ENCODE measurements around the gene COQ4. TPM values are rescaled to one million over a fixed set of nuclear protein-coding genes. Genes with fewer than 3 reads are reported as not detected.

COQ4 gene
- polyA plus RNA-seq, 1 of the 3 experiments (the other 2 are of a cell fraction) = 57.2 TPM

GRCh38 chr9:128344931-128345605, 22.4 kb downstream of the COQ4 start (continued):
- TF ChIP-seq ZBTB33 (IDR thresholded peaks at IDR 0.05; ENCODE audit: borderline replicate concordance, low read depth) (no peak), JUND (IDR thresholded peaks at IDR 0.05) (no peak), RAD21 (IDR thresholded peaks at IDR 0.05; ENCODE audit: low read length) (no peak), RFX5 (IDR thresholded peaks at IDR 0.05; ENCODE audit: low read length) (no peak), YY1 (IDR thresholded peaks at IDR 0.05; ENCODE audit: low read depth) (no peak), TCF12 (IDR thresholded peaks at IDR 0.05) (no peak)

- DNase-seq = no peak
- H3K9me3 ChIP-seq = no peaks in the 10 kb centered on the region
- H3F3A ChIP-seq (replicated peaks; ENCODE audit: insufficient read depth) = no peaks in the 10 kb centered on the region
- H3K27ac ChIP-seq (ENCODE audit: low read depth in 2 of 2, low read length in 1 of 2) = no peak overlapping the region
- peaks cover 23 to 35% of the 10 kb centered on the region in 2 experiments for H3K36me3 ChIP-seq (replicated peaks in 1 of 2; ENCODE audit: control insufficient read depth in 1 of 2, insufficient read depth in 2 of 2, low read length in 1 of 2)
- H3K4me2 ChIP-seq = no peak overlapping the region
- ChIA-PET CTCF (interaction anchor here (1.1 to 1.9 kb wide), 4 partner anchors 8 to 145 kb away, joined by 3 to 10 read pairs (median 4); no protein-coding TSS in a partner anchor), POLR2A (no interaction called here)
- H3K27me3 ChIP-seq (ENCODE audit: insufficient read depth) = no peaks in the 10 kb centered on the region
- H3K4me3 ChIP-seq (ENCODE audit: low read depth in 2 of 2, low read length in 1 of 2) = no peak overlapping the region
- no peak overlapping the region for H3K9ac ChIP-seq
- H3K79me2 ChIP-seq (ENCODE audit: insufficient read depth) = no peaks in the 10 kb centered on the region
- H3K9me2 ChIP-seq = no peaks in the 10 kb centered on the region
- 97% methylated on average over 2 of the region's 2 CpGs for WGBS (ENCODE audit: low lambda C conversion rate)
- H2AFZ ChIP-seq (ENCODE audit: low read depth) = no peak overlapping the region
- TF ChIP-seq REST (IDR thresholded peaks at IDR 0.05; ENCODE audit: low read depth, low read length) (no peak), POLR2AphosphoS5 (IDR thresholded peaks at IDR 0.05; ENCODE audit: low read depth, low read length) (no peak), TAF1 (IDR thresholded peaks at IDR 0.05; ENCODE audit: borderline replicate concordance, low read depth, low read length) (no peak), YY1 (IDR thresholded peaks at IDR 0.05; ENCODE audit: low read depth) (no peak), RXRA (IDR thresholded peaks at IDR 0.05; ENCODE audit: borderline replicate concordance, low read depth) (no peak), FOSL2 (IDR thresholded peaks at IDR 0.05; ENCODE audit: borderline replicate concordance, low read depth) (no peak), PBX3 (IDR thresholded peaks at IDR 0.05) (no peak), EZH2phosphoT487 (IDR thresholded peaks at IDR 0.05; ENCODE audit: borderline replicate concordance, low read depth) (no peak), JUND (IDR thresholded peaks at IDR 0.05) (no peak), TCF12 (IDR thresholded peaks at IDR 0.05) (no peak), USF1 (IDR thresholded peaks at IDR 0.05; ENCODE audit: borderline replicate concordance, low read depth) (no peak), USF2 (IDR thresholded peaks at IDR 0.05; ENCODE audit: borderline replicate concordance, low read depth, low read length) (no peak), CTCF (IDR thresholded peaks at IDR 0.05) (no peak), SMC3 (IDR thresholded peaks at IDR 0.05; ENCODE audit: low read depth, low read length) (no peak), CHD2 (IDR thresholded peaks at IDR 0.05; ENCODE audit: low read length, partially characterized antibody) (no peak), RFX5 (IDR thresholded peaks at IDR 0.05; ENCODE audit: low read length) (no peak)
- H4K20me1 ChIP-seq (ENCODE audit: insufficient read depth) = no peaks in the 10 kb centered on the region
- no peaks in the 10 kb centered on the region for H3K4me1 ChIP-seq (ENCODE audit: control insufficient read depth in 1 of 2, insufficient read depth in 2 of 2, low read depth in 1 of 2, low read length in 1 of 2)
Observed at GRCh38 chr9:128349125-128349524, 26.5 kb downstream of the COQ4 start.

All from SK-N-SH (cell line).